A673 (cell line): ENCODE data around the gene LRRC4B. TPM values are rescaled to one million over a fixed set of nuclear protein-coding genes. Genes with fewer than 3 reads are reported as not detected.

Experiments
- BruUV-seq: library from RNA; stranded (reverse); fragments of 400-500 nt; replicated peaks from 2 replicates; lab custom pipeline; 2021; lab: Mats Ljungman, UMichigan
- CTCF ChIA-PET: fragments of 300-600 bp; sonication (Branson Sonifier 250); formaldehyde crosslinking; loops from one replicate; lab custom pipeline; 2022; ENCODE audit warnings: antibody characterized with exemption; lab: Charles Lee
- POLR2A ChIA-PET: fragments of 300-600 bp; sonication (Branson Sonifier 250); formaldehyde crosslinking; loops from one replicate; lab custom pipeline; 2022; ENCODE audit warnings: antibody characterized with exemption; ENCODE audit not compliant: low non-redundant PET; lab: Charles Lee
- DNase-seq: peaks from one replicate; pipeline ENCODE4 v3.0.0-alpha.2; 2015; ENCODE audit warnings: low spot score
- H3K27ac ChIP-seq: fragments of 200-600 bp; sonication (generic); 2 replicates; pipeline ENCODE4 v1.5.1; 2016; ENCODE audit warnings: mixed run types, low read depth, mild to moderate bottlenecking, mixed read lengths, antibody characterized with exemption, low read length; ENCODE audit not compliant: poor library complexity, severe bottlenecking
- H3K27me3 ChIP-seq: fragments of 200-600 bp; sonication (generic); replicated peaks from 2 replicates; pipeline ENCODE4 v1.6.1; 2017; ENCODE audit warnings: mixed run types, low read depth, mild to moderate bottlenecking, mixed read lengths, antibody characterized with exemption, low read length; ENCODE audit not compliant: insufficient read depth, poor library complexity
- H3K36me3 ChIP-seq: fragments of 200-600 bp; sonication (generic); 2 replicates; pipeline ENCODE4 v1.6.1; 2016; ENCODE audit warnings: mixed run types, mild to moderate bottlenecking, mixed read lengths, antibody characterized with exemption, low read length; ENCODE audit not compliant: insufficient read depth, poor library complexity, severe bottlenecking
- H3K4me1 ChIP-seq: fragments of 200-600 bp; sonication (generic); 2 replicates; pipeline ENCODE4 v1.6.1; 2017; ENCODE audit warnings: mixed run types, mild to moderate bottlenecking, mixed read lengths, antibody characterized with exemption, low read length; ENCODE audit not compliant: insufficient read depth, poor library complexity, severe bottlenecking
- H3K4me3 ChIP-seq: fragments of 200-600 bp; sonication (generic); 2 replicates; pipeline ENCODE4 v1.5.1; 2016; ENCODE audit warnings: low read depth, mixed run types, mild to moderate bottlenecking, mixed read lengths, low read length; ENCODE audit not compliant: poor library complexity, severe bottlenecking
- H3K9me3 ChIP-seq: fragments of 200-600 bp; sonication (generic); 2 replicates; pipeline ENCODE4 v1.6.1; 2016; ENCODE audit warnings: mixed run types, low read depth, mild to moderate bottlenecking, mixed read lengths, antibody characterized with exemption, low read length; ENCODE audit not compliant: poor library complexity, severe bottlenecking
- CTCF ChIP-seq: fragments of 300-800, 200-600 bp; sonication (generic); conservative IDR thresholded peaks from 2 replicates; pipeline ENCODE4 v1.5.1; 2017; ENCODE audit warnings: low read depth, mild to moderate bottlenecking, antibody characterized with exemption, low read length, moderate library complexity, mixed read lengths
- EZH2 ChIP-seq: fragments of 200-600 bp; sonication (generic); IDR thresholded peaks from 2 replicates; pipeline ENCODE4 v1.6.1; 2017; ENCODE audit warnings: borderline replicate concordance, low read depth, mild to moderate bottlenecking, mixed read lengths, antibody characterized with exemption, low read length; ENCODE audit not compliant: poor library complexity, severe bottlenecking
- intact Hi-C: fragments of 100-400 bp; cut with micrococcal nuclease; formaldehyde crosslinking; loops from one replicate; pipeline ENCODE4 v1.10.0; 2022; ENCODE audit not compliant: unreplicated experiment
- total RNA-seq: library from RNA; stranded (reverse); gene quantifications from 2 replicates; pipeline ENCODE4 v1.2.3, GENCODE V29; 2021

The LRRC4B gene
- total RNA-seq, 1 experiment from 2014 or later = 23.1 TPM

DNA sequence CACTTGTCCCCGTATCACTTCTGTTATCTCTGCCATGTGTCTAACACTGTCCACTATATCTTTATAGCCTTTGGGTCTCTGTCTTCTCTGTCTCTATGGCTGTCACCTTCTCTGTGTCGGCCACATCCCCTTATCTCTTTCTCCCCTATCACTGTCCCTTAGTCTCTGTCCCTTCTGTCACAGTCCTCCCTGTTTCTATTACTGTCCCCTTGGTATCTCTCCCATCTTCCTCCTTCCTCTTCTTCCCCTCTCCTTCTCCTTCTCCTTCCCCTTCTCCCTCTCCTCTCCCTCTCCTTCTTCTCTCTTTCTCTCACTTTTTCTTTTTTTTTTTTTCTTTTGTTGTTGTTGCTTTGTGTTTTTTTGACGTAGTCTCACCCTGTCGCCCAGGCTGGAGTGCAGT, 34.7 kb upstream of the LRRC4B start:
- Histone ChIP-seq H3K27me3 (peaks cover 9% of the 10 kb centered on the region), H3K36me3 (no peaks in the 10 kb centered on the region), H3K4me3 (no peak overlapping the region), H3K4me1 (peaks cover 5% of the 10 kb centered on the region), H3K9me3 (no peaks in the 10 kb centered on the region), H3K27ac (no peak overlapping the region)
- TF ChIP-seq CTCF (no peak), EZH2 (no peak)
- DNase-seq = no peak
- POLR2A ChIA-PET = interaction anchor here (0.7 kb wide), 1 partner anchor 92 kb away, joined by 12 read pairs; the partner anchor contains the start of gene JOSD2
- BruUV-seq = no TSS peak
- CTCF ChIA-PET = no interaction called here
- intact Hi-C loops = no loop called here

DNA sequence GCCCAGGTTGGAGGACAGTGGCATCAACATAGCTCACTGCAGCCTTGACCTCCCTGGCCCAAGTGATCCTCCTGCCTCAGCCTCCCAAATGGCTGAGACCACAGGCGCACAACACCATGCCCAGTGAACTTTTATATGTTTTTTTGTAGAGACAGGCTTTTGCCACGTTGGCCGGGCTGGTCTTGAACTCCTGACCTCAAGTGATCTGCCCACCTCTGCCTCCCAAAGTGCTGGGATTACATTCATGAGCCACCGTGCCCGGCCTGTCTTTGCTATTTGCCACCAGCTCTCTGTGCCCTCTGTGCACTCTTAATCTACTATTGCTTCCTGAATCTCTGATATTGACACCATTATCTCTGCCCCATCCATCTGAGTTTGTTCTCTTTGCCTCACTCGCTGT, 34.3 kb upstream of the LRRC4B start:
- ChIA-PET CTCF (no interaction called here), POLR2A (no interaction called here)
- TF ChIP-seq CTCF (no peak), EZH2 (no peak)
- H3K36me3 ChIP-seq = no peaks in the 10 kb centered on the region
- no peak overlapping the region for H3K27ac ChIP-seq
- peaks cover 3% of the 10 kb centered on the region for H3K4me1 ChIP-seq
- H3K9me3 ChIP-seq = no peaks in the 10 kb centered on the region
- peaks cover 9% of the 10 kb centered on the region for H3K27me3 ChIP-seq
- intact Hi-C loops = no loop called here
- no peak overlapping the region for H3K4me3 ChIP-seq
- no peak for DNase-seq
- no TSS peak for BruUV-seq

GRCh38 chr19:50602089-50602422, 33.8 kb upstream of the LRRC4B start:
- TF ChIP-seq CTCF (no peak), EZH2 (no peak)
- CTCF ChIA-PET = no interaction called here
- no peak for DNase-seq
- Histone ChIP-seq H3K36me3 (no peaks in the 10 kb centered on the region), H3K27ac (no peak overlapping the region), H3K4me3 (no peak overlapping the region), H3K4me1 (no peaks in the 10 kb centered on the region), H3K9me3 (no peaks in the 10 kb centered on the region), H3K27me3 (peaks cover 9% of the 10 kb centered on the region)
- no TSS peak for BruUV-seq
- POLR2A ChIA-PET = interaction anchor here (0.6 kb wide), 1 partner anchor 68 kb away, joined by 4 read pairs; no protein-coding TSS in a partner anchor
- intact Hi-C loops = no loop called here
